GM12878 (cell line): Measurements from ENCODE around the gene AMOTL1.

Experiments used
- CHD1 ChIP-seq: IDR thresholded peaks from 2 replicates; pipeline ENCODE4 v1.6.1; 2012; ENCODE audit warnings: low read depth, low read length, improper control_type of control experiment
- CTCF ChIP-seq, 3 experiments: IDR thresholded peaks in 2 of 3; conservative IDR thresholded peaks in 1 of 3; 2 replicates each; pipeline ENCODE4 v1.5.1; 2011; ENCODE audit warnings: low read depth in 3 of 3, low read length in 3 of 3, mild to moderate bottlenecking in 3 of 3, control low read depth in 2 of 3, moderate library complexity in 2 of 3, inconsistent platforms in 1 of 3, mixed read lengths in 1 of 3; ENCODE audit not compliant: control insufficient read depth in 2 of 3, insufficient read depth in 1 of 3; ENCODE audit errors: extremely low read depth in 1 of 3
- EP300 ChIP-seq, 2 experiments: fragments of 150-350 bp in 1 of 2; IDR thresholded peaks; 2 replicates each; pipeline ENCODE4 v1.6.1; 2011 to 2012; ENCODE audit warnings: low read depth in 2 of 2, low read length in 2 of 2, borderline replicate concordance in 1 of 2, improper control_type of control experiment in 1 of 2, inconsistent platforms in 1 of 2; ENCODE audit not compliant: control insufficient read depth in 1 of 2
- HDAC6 ChIP-seq: fragments of 200-600 bp; sonication (generic); IDR thresholded peaks from one replicate; pipeline ENCODE4 v1.8.0; 2017; ENCODE audit warnings: antibody characterized with exemption; ENCODE audit not compliant: unreplicated experiment
- MTA3 ChIP-seq: IDR thresholded peaks from 2 replicates; pipeline ENCODE4 v1.6.1; 2012; ENCODE audit warnings: low read length, inconsistent platforms, borderline replicate concordance
- POLR2A ChIP-seq: IDR thresholded peaks from 2 replicates; pipeline ENCODE4 v1.6.1; 2011; ENCODE audit warnings: low read depth, mild to moderate bottlenecking, low read length
- POLR2AphosphoS5 ChIP-seq: IDR thresholded peaks from 2 replicates; pipeline ENCODE4 v1.6.1; 2011; ENCODE audit warnings: mild to moderate bottlenecking, low read length, inconsistent platforms
- SPI1 ChIP-seq: IDR thresholded peaks from 2 replicates; pipeline ENCODE4 v1.6.1; 2011; ENCODE audit warnings: low read depth, mild to moderate bottlenecking, low read length, moderate library complexity, borderline replicate concordance; ENCODE audit not compliant: insufficient read depth
- TAF1 ChIP-seq: IDR thresholded peaks from 2 replicates; pipeline ENCODE4 v1.6.1; 2011; ENCODE audit warnings: mild to moderate bottlenecking, low read depth, low read length, borderline replicate concordance
- YY1 ChIP-seq: IDR thresholded peaks from 2 replicates; pipeline ENCODE4 v1.6.1; 2011; ENCODE audit warnings: low read depth, mild to moderate bottlenecking, low read length
- TF ChIP-seq, protein P1 (sequence below): fragments of 450-650 bp; IDR thresholded peaks from 2 replicates; pipeline ENCODE4 v1.6.1; 2017; ENCODE audit warnings: mild to moderate bottlenecking
- TF ChIP-seq, protein P2 (sequence below): IDR thresholded peaks from 2 replicates; pipeline ENCODE4 v1.6.1; 2012; ENCODE audit warnings: low read depth, low read length, improper control_type of control experiment
- TF ChIP-seq, protein P3 (sequence below): fragments of 450-650 bp; IDR thresholded peaks from 2 replicates; pipeline ENCODE4 v1.6.1; 2017; ENCODE audit warnings: antibody characterized with exemption, mild to moderate bottlenecking, moderate library complexity

- no peak for TF ChIP-seq CHD1
- TF ChIP-seq, protein P1, sequence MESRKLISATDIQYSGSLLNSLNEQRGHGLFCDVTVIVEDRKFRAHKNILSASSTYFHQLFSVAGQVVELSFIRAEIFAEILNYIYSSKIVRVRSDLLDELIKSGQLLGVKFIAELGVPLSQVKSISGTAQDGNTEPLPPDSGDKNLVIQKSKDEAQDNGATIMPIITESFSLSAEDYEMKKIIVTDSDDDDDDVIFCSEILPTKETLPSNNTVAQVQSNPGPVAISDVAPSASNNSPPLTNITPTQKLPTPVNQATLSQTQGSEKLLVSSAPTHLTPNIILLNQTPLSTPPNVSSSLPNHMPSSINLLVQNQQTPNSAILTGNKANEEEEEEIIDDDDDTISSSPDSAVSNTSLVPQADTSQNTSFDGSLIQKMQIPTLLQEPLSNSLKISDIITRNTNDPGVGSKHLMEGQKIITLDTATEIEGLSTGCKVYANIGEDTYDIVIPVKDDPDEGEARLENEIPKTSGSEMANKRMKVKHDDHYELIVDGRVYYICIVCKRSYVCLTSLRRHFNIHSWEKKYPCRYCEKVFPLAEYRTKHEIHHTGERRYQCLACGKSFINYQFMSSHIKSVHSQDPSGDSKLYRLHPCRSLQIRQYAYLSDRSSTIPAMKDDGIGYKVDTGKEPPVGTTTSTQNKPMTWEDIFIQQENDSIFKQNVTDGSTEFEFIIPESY, result no peak
- TF ChIP-seq EP300 (IDR thresholded peaks at IDR 0.05; ENCODE audit: borderline replicate concordance in 1 of 2, control insufficient read depth in 1 of 2, low read depth in 2 of 2, low read length in 2 of 2), result no peak
- no peak for TF ChIP-seq MTA3
- no peak for TF ChIP-seq CTCF (IDR thresholded peaks at IDR 0.05 in 2 of 3, conservative IDR thresholded peaks at IDR 0.05 in 1 of 3; ENCODE audit: control insufficient read depth in 2 of 3, extremely low read depth in 1 of 3, insufficient read depth in 1 of 3, low read depth in 3 of 3, low read length in 3 of 3)
- TF ChIP-seq HDAC6, result no peak
- no peak for TF ChIP-seq POLR2A
- TF ChIP-seq, protein P2, sequence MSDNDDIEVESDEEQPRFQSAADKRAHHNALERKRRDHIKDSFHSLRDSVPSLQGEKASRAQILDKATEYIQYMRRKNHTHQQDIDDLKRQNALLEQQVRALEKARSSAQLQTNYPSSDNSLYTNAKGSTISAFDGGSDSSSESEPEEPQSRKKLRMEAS, result no peak
- TF ChIP-seq SPI1, result no peak
- TF ChIP-seq TAF1, result no peak
- no peak for TF ChIP-seq POLR2AphosphoS5
- no peak for TF ChIP-seq YY1
- TF ChIP-seq, protein P3, sequence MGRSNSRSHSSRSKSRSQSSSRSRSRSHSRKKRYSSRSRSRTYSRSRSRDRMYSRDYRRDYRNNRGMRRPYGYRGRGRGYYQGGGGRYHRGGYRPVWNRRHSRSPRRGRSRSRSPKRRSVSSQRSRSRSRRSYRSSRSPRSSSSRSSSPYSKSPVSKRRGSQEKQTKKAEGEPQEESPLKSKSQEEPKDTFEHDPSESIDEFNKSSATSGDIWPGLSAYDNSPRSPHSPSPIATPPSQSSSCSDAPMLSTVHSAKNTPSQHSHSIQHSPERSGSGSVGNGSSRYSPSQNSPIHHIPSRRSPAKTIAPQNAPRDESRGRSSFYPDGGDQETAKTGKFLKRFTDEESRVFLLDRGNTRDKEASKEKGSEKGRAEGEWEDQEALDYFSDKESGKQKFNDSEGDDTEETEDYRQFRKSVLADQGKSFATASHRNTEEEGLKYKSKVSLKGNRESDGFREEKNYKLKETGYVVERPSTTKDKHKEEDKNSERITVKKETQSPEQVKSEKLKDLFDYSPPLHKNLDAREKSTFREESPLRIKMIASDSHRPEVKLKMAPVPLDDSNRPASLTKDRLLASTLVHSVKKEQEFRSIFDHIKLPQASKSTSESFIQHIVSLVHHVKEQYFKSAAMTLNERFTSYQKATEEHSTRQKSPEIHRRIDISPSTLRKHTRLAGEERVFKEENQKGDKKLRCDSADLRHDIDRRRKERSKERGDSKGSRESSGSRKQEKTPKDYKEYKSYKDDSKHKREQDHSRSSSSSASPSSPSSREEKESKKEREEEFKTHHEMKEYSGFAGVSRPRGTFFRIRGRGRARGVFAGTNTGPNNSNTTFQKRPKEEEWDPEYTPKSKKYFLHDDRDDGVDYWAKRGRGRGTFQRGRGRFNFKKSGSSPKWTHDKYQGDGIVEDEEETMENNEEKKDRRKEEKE, result no peak
These were observed 46.4 kb upstream of the AMOTL1 start for GRCh38 chr11:94721565-94722292.
